ENCODE measurements around the gene SNAPC1. TPM values are rescaled to one million over a fixed set of nuclear protein-coding genes. Genes with fewer than 3 reads are reported as not detected.

The SNAPC1 gene
- total RNA-seq, 2 donors from 2014 or later: 6.2 to 9.5 TPM

- Histone ChIP-seq H3K4me3 (peak overlapping the region; percentile 45 to 52), H3K36me3 (no peaks in the 10 kb centered on the region), H3K9me3 (peaks cover 0 to 6% of the 10 kb centered on the region in 2 donors), H3K4me1 (peaks cover 0 to 7% of the 10 kb centered on the region in 2 donors), H3K27ac (no peak overlapping the region), H3K27me3 (no peaks in the 10 kb centered on the region)
- TF ChIP-seq CTCF (IDR thresholded peaks at IDR 0.05): no peak
- DNase-seq (ENCODE audit: low spot score): no peak
Measured at GRCh38 chr14:61813096-61813606, 50.9 kb downstream of the SNAPC1 start.

GRCh38 chr14:61822458-61822857, 60.2 kb downstream of the SNAPC1 start:
- no peaks in the 10 kb centered on the region for H3K27me3 ChIP-seq
- no peak for TF ChIP-seq CTCF (IDR thresholded peaks at IDR 0.05)
- H3K27ac ChIP-seq: no peak overlapping the region
- peaks cover 0 to 9% of the 10 kb centered on the region in 2 donors for H3K9me3 ChIP-seq
- H3K4me1 ChIP-seq: no peaks in the 10 kb centered on the region
- H3K4me3 ChIP-seq: no peak overlapping the region
- no peak for DNase-seq (ENCODE audit: low spot score)
- no peaks in the 10 kb centered on the region for H3K36me3 ChIP-seq

DNA sequence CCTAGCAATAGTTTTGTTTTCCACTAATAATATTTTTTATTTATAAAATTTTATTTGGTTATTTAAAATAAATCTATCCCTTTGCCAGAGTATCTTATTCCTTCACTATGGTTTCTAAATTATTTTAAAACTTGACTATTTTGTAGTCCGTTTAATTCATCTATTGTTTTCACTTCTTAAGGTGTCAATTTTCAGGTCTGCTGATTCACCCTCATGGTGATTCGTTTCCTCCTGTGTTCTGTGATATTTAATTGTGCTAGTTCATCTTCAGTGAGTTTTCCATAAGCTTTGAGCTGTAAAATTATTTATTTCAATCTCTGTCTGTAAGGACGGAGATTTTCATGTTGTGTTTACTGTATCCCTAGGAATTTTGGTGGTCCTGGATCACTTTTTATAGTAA, 70.6 kb downstream of the SNAPC1 start:
- no peaks in the 10 kb centered on the region for H3K27me3 ChIP-seq
- no peaks in the 10 kb centered on the region for H3K9me3 ChIP-seq
- no peaks in the 10 kb centered on the region for H3K36me3 ChIP-seq
- H3K4me1 ChIP-seq: no peaks in the 10 kb centered on the region
- DNase-seq (ENCODE audit: low spot score): no peak
- no peak overlapping the region for H3K27ac ChIP-seq
- H3K4me3 ChIP-seq: no peak overlapping the region
- TF ChIP-seq CTCF (IDR thresholded peaks at IDR 0.05): no peak

DNA sequence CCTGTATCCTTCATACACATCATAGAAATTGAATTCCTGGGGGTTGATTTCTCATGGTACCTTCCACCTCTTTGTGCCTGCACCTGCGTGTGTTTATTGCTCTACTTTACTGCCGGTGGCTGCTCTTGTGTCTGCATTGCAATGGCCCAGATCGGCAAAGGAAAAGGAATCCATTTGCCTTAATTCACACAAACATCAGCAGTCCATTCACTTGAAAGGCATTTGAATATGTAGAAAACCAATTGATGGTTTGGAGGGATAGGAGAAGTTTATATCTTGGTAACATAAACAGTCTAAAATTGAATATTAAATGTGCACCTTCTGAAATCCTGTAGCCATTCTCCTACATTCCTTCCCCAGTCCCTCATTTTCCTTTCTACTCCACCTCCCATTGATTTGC, 74.0 kb downstream of the SNAPC1 start:
- H3K27me3 ChIP-seq: no peaks in the 10 kb centered on the region
- H3K4me1 ChIP-seq: peaks cover 0 to 4% of the 10 kb centered on the region in 2 donors
- no peak overlapping the region for H3K27ac ChIP-seq
- H3K4me3 ChIP-seq: no peak overlapping the region
- TF ChIP-seq CTCF (IDR thresholded peaks at IDR 0.05): no peak
- no peaks in the 10 kb centered on the region for H3K9me3 ChIP-seq
- H3K36me3 ChIP-seq: no peaks in the 10 kb centered on the region
- no peak for DNase-seq (ENCODE audit: low spot score)

- no peaks in the 10 kb centered on the region for H3K36me3 ChIP-seq
- H3K27me3 ChIP-seq: no peaks in the 10 kb centered on the region
- H3K9me3 ChIP-seq: no peaks in the 10 kb centered on the region
- TF ChIP-seq CTCF (IDR thresholded peaks at IDR 0.05): no peak
- H3K4me1 ChIP-seq: peaks cover 0 to 7% of the 10 kb centered on the region in 2 donors
- no peak for DNase-seq (ENCODE audit: low spot score)
- H3K4me3 ChIP-seq: no peak overlapping the region
- no peak overlapping the region for H3K27ac ChIP-seq
Measured at GRCh38 chr14:61836807-61837206, 74.6 kb downstream of the SNAPC1 start.
